Activated T-cell treated with anti-CD3 and anti-CD28 coated beads for 1 hour (primary cell): Measurements from ENCODE around the gene FBXO11.

Source experiments
- DNase-seq: peaks from one replicate; pipeline ENCODE4 v3.0.0-alpha.2; 2020; ENCODE audit warnings: low read depth

The FBXO11 gene

DNA sequence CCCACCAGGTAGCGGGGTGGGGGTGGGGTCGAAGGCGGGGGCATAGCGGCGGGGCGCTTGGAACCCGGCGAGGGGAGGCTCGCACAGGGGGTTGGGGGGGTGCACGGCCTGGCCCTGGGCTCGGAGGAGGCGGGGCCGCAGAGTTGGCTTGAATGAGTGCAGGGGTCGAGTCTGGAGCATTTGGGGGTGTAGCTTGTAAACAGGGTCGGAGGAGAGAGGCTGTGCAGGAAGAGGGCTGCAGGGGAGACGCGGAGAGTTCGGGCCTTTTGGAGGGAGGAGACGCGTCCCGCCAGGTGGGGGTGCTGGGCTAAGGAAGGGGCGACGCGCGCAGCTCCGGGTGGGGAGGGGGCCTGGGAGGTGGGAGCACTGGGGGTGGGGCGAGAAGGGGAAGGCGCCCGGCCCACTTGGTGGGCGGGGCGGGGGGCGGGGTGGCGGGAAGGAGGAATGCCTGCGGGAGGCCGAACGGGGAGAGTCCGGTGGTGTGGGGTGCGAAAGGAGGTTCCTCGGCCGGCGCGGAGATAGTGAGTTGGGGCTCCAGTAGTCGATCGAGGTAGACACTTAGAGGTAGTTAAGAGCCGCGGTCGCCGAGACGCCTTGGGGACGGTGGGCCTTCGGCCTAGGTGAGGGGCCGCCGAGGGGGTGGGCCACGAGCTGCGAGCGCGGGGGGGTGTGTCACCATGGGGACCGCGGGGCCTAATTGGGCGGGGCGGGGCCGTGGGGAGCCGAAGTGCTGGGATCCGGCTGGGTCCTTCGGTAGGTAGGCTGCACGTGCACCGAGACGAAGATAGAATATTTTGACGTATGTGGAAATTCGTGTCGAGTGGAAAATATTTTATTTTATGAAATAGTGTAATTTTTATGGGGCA, 122.6 kb downstream of the FBXO11 start:
- peak; percentile 47 for DNase-seq

- peak; percentile 84 for DNase-seq
Observed at GRCh38 chr2:47782671-47783485, 123.4 kb downstream of the FBXO11 start, which contains the start of gene MSH6. Gene MSH6 (plus strand): TSS chr2:47783145. CDS start chr2:47783234, 89 bp downstream.

- DNase-seq, result no peak
Observed at GRCh38 chr2:47782381-47782670, 124.0 kb downstream of the FBXO11 start.

DNA sequence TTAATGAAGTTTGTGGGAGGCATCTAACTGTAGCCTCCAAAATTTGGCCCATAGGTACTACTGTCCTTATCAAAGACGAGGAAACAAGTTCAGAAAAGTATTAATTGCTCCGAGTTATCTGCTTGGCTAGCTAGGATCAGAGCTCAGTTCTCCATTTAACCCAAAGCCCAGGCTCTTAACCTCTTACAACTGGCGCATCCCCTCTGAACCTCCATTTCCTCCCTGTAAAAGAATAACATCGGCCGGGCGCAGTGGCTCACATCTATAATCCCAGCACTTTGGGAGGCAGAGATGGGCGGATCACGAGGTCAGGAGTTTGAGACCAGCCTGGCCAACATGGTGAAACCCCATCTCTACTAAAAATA, 126.9 kb downstream of the FBXO11 start:
- no peak for DNase-seq

GRCh38 chr2:47778698-47779425, 127.4 kb downstream of the FBXO11 start:
- no peak for DNase-seq

GRCh38 chr2:47777277-47777937, 128.9 kb downstream of the FBXO11 start:
- no peak for DNase-seq

- DNase-seq, result no peak
Observed at GRCh38 chr2:47774567-47774966, 131.7 kb downstream of the FBXO11 start.

DNA sequence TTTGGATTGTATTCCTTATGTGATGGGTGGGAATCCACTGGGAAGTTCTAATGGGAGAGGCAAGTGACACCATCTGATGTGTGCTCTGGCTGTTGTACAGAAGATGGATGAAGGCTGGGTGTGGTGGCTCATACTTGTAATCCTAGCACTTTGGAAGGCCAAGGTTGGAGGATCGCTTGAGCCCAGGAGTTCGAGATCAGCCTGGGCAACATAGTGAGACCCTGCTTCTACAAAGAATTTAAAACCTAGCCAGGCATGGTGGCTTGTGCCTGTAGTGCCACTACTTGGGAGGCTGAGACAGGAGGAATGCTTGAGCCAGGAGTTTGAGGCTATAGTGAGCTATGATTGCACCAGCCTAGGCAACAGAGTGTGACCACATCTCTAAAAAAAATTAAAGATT, 134.0 kb downstream of the FBXO11 start:
- no peak for DNase-seq

GRCh38 chr2:47771211-47771610, 135.1 kb downstream of the FBXO11 start:
- DNase-seq, result no peak

GRCh38 chr2:47769318-47769717, 137.0 kb downstream of the FBXO11 start:
- DNase-seq, result no peak

DNA sequence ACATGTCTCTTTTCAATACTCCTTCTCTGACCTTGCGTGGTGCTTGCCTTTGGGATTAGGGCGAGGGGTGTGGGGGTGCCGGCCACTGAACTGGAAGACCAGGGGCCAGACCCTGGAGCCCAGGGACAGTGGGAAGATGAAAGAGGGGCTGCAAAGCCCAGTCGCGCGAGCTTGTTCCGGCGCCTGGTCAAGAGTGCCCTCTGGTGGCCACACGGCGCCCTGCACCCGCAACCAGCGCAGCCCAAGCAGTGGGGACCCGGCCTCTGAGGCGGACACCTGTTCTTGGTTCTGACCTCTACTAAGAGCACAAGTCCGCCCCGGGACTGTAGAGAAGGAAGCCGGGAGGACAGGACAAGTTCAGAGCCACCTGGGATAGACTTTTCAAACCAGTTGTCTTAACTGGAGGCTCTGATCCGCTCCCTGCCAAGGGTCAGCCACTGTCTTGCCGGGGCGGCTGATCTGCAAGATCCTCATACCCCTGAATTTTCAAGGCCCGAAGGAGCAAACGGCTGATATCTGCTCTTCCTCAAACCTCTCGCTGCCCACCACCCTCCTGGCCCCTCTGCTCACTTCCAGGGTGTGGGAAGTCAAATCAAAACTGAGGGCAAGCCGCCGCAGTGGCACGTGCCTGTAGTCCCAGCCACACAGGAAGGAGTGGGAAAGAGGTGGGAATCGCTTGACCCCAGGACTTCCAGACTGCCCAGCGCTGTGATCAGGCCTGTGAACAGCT, 138.3 kb downstream of the FBXO11 start:
- peak; percentile 61 for DNase-seq

- no peak for DNase-seq
Observed at GRCh38 chr2:47767497-47767844, 138.8 kb downstream of the FBXO11 start.

DNA sequence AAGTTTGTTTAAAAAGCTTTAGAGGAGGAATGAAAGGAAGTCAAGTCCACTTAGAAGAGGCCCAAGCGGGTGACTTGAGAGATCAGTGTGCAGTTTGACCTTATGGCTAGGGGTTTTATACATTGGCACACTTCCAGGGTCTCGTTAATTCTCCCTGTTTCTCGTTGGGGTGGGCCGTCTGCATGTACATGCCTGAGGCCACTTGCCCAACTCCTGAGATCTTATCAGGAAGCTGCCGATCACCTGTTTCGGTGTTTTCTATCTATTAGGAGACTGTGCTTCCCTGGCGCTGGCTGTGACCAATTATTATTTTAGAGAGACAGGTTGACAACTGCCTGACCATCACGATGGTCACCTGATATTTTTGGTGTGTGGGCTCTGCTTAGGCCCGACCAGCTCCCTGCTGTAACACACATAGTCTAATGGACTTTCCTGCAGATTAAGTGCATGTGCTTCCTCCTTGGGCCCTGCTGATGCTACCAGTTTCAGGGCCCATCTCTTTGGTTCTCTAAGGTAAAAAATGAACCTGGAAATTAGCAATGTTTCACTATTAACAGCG, 154.4 kb downstream of the FBXO11 start:
- no peak for DNase-seq

DNA sequence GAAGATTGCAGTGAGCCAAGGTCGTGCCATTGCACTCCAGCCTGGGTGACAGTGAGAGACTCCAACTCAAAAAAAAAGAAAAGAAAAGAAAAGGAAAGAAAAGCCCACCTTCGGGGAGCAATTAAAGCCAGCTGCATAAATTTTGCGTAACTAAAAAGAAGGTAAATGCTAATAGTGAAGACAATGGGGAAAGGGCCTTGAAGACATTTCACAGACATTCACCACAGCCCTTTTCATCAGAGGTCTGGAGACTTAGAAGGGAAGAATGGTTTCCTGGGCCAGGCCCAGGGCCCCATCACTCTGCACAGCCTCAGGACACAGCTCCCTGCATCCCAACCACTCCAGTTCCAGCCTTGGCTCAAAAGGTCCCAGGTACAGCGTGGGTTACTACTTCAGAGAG, 158.4 kb downstream of the FBXO11 start:
- no peak for DNase-seq

DNA sequence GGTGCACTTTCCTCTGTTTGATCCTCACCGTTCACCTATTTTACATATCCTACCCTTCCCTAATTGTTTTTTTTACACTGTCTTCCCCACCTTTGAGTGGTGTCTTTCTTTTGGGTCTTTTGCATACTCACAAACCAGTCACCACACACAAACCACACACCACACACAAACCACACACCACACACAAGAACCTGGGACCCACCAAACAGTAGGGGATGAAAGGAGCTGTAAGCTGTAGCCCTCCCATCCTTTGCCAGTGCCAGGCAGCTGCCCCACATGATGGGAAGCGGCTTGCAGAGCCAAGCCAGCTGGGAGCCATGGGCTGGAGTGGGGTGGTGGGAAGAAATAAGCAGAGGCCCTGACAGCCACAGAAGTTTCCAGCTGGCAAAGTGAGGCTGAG, 162.2 kb downstream of the FBXO11 start:
- DNase-seq, result no peak

GRCh38 chr2:47741637-47742036, 164.7 kb downstream of the FBXO11 start:
- no peak for DNase-seq

DNA sequence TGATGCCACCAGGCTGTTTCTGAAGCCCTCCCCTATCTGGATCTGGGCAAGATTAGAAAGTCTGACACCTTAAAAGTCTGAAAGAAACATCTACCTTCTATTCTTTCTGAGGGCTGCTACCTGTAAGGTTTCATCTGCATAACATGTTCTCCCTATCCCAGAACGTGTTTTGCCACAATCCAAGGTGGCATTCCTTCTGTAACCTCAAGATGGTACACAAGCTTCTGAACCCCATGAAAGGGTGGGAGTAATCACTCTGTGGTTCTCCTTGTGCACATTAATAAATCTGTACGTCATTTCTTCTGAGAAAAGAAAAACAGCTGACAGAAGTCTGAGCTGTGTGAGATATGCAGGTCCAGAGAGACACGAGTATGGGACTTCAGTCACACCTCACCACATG, 165.2 kb downstream of the FBXO11 start:
- no peak for DNase-seq
